HG03135 (cell line): Measurements from ENCODE around the gene ATP1A1.

Experiments
- ATAC-seq: cut with Tn5 transposase; IDR thresholded peaks from one replicate; pipeline ENCODE4 v1.9.1; 2021; ENCODE audit warnings: mild to moderate bottlenecking, moderate library complexity; ENCODE audit not compliant: unreplicated experiment

The ATP1A1 gene

DNA sequence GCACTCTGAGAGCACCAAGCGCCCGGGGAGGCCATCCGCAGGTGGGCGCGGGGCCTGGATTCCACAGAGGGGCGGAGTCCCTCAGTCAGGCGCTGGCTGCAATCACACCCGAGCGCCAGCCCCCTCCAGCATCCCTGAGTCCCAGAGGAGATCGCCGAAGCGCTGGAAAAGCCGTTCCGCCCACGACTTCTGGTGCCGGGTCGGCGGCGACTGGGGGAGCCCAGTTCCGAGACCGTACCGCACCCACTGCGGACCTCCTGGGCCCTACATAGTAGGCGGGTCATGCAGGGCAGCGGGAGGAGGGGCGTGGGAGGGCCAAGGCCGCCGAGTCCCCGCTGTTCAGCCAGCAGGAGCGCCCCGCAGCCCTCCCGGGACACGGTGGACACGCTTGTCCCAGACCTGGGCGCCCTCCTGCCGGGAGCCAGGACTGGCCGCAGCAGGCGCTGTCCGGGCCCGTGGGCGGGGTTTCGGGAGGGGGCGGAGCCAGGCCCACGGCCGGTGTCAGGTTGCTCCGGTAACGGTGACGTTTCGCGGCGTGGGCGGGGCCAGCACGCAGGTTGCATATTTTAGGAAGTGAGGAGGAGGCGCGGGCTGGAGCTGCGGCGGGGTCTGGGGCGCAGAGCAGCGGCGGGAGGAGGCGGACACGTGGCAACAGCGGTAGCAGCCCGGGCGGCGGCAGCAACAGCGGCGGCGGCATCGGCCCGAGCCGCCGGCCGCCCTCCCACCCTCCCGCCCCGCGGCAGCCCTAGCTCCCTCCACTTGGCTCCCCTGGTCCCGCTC, at the start of gene ATP1A1:
TSS of gene ATP1A1 (plus strand) at position 594 of the 780 bp plus-strand sequence. CDS start 268 bp downstream, outside the sequence.
- ATAC-seq, result peak; percentile 74

DNA sequence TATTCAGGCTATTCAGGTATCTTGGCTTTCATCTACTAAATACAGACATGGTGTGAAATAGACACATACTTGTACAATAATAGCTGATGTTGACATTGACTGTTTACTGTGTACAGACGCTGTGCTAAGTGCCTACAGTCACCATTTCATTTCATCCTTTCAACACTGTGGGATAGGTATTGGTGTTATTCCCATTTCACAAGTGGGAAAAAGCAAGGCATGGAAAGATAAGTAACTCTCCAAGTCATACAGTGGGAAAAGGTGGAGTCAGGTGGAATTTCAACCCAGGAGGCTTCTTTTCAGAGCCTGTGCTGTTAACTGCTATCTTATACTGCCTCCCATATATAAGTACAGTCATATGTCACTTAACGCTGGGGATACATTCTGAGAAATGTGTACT, 49.6 kb upstream of the ATP1A1 start:
- no peak for ATAC-seq

DNA sequence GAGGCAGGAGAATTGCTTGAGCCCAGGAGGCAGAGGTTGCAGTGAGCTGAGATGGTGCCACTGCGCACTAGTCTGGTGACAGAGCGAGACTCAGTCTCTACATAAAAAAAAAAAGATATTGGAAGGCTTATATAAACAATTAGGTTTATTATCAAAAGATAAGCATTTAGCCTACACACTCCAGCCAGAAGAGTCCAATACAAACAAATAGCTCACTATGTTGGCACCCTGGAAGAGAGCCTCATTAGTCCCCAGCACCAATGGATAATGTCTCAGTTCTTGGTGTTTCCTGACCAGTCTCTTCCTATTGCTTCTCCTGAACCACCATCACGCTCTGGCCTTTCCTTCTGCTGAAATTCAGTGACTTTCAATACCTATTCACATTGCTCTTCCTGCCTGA, 48.6 kb upstream of the ATP1A1 start:
- ATAC-seq, result no peak

DNA sequence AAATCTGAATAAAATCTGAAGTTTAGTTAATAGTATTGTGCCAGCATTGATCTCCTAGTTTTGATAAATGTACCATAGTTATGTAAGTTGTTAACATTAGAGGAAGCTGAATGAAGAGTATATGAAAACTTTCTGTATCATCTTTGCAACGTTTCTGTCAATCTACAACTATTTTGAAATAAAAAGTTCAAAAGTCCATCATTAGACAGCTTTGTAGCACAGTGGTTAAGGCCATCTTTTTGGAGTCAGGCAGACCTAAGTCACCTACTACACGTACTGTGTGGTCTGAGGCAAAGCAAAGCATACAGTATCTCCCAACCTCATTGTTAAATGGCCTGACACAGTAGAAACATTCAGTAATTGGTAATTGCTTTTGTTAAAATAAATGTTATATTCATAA, 47.9 kb upstream of the ATP1A1 start:
- no peak for ATAC-seq

DNA sequence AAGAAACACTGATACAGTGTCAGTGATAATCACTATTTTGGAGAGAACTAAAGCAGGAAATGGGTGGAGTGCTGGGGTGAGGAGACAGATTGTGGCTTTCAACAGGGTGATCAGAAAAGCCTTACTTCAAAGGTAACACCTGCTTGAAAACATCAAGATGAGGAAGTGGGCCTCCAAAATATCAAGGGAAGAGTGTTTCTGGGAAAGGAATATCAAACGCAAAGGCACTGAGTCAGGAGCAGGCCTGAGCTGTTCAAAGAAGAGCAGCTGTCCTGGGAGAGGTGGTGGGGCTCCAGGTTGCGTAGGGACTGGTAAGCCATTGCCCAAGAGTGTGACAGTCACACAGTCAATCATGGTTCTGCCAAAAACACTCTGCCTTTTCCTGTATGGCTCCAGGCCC, 47.1 kb upstream of the ATP1A1 start:
- ATAC-seq, result no peak

DNA sequence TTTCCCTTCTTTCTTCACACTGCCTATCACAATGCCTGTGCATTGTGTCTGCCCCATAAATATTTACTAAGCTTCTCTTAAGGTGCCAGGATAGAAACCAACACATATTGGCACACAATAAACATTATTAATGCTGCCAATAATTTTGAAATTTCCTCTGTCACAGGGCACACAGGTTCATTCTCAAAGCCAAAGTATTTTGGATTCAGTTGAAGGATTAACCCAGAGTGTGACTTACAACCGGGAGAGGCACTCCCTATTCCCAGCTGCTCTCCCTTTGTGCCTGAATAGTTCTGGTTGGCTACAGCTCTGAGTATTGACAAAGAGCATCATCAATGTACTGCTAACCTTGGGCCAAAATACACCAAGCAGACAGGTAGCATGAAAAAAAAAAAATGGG, 46.6 kb upstream of the ATP1A1 start:
- no peak for ATAC-seq

DNA sequence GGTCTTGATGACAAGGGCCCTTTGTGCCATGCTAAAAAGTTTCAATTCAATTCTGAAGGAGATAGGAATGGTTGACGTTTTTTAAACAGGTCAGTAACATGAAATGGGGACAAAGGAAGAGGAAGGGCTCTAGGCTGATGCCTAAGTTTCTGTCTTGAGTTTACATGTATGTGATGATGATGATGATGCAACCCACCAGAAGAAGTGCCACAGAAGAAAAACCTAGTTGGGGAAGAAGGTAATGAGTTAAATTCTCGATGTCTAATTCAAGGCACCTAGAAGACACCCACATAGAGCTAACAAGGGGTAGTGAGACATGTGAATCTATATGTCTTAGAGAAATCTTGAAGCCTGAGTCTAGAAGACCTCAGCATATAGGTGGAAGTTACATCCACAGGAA, 44.4 kb upstream of the ATP1A1 start:
- no peak for ATAC-seq

DNA sequence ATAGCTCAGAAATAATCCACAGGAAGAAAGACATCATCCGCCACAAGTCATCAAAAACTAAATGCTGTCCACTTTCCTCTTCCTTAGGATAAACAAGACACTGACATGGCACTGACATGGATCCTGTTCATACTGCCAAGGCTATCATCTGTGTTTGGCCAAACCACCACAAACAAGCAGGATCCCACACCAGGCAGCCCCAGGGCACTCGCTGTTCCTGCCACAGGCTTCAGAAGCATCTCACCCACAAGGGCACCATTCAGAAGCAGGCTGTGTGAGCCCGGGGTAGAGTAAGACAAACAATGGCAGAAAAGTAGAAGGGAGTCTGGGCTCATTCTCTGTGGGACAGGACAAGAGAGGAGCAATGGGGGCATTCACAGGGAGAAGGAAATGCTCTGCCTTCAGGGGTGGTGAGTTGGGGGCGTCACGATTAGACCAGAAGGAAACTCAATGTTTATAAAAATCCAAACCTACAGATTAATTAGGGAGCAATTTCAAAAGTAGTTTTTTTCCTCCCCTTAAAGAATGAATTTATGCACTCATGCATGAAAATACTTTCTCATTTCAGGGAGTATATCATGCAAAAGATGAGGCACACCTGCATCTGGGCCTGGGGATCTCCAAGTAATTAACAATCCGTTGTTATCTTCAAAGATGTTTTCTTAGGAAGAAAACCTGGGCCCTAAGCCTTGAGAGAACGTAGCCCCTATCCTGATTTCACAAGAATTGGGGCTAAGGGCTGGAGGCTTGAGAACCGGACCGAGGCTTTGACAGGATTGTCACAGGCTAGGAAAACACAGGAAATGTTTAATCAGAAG, 43.3 kb upstream of the ATP1A1 start:
- no peak for ATAC-seq

DNA sequence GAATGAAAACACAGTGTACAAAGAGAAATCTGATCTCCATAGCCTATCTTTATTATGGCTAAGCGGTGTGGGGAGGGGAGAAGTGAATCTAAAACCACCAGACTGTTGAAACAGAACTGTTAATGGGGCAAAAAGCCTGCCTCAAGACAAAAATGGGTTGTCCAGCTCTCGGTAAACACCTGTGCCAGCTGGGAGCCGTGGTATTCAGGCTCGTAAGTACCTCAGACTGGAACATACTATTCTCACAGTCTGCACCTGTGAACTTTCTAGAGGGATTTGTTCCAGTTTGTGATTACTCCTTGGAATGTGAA, 42.7 kb upstream of the ATP1A1 start:
- ATAC-seq, result no peak

DNA sequence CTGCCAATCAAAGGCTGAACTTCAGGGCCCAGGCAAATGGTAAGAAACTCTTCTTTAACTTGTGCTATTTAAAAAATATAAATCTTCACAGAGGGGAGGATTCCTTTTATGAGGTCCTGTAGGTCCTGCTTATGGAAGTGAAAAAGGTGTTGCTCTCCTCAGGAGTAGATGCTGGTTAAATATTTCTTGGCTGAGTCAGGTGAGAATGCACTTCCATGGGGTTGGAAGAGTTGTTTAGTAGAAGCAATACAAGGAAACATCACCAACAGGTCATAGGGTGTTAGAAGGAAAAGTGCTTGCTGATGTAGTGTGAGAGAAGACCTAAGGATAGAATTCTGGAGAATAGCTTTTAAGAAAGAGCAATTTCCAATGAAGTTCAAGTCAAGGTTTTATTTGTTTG, 42.2 kb upstream of the ATP1A1 start:
- no peak for ATAC-seq

DNA sequence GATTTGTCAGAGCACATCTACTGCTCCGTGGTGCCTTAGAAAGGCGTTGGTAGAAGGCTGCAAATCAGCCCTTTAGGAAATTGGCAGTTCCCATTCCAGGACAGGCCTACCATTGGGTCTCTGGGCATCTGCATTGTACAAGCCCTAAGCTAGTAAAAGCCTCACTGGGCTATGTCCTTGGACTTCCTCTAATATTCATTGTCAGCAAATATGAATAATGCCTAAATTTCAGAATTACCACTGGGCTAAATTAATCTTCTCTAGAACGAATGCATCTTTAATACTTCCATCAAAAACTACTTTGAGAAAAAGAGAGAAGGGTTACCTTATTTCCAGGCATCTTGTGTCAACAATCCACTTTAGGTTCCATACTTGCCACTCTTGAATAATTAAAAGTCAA, 41.5 kb upstream of the ATP1A1 start:
- no peak for ATAC-seq

DNA sequence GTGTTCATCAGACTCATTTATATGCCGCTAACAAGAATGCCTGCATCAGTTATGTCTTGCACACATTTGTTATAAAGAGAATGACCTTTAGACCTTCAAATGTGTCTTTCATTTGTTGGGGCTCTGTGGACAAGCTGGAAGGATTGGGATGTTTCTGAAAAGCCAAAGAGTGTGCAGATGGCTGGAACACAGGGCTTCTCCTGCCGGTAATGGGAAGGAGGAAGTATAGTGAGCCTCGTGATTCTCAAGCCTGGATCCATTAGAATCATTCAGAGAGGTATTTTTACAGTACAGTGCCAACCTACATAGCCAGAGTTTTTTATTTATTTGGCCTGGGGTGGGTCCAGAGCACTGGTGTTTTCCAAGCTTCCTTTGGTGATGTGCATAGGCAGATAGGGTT, 40.6 kb upstream of the ATP1A1 start:
- no peak for ATAC-seq

DNA sequence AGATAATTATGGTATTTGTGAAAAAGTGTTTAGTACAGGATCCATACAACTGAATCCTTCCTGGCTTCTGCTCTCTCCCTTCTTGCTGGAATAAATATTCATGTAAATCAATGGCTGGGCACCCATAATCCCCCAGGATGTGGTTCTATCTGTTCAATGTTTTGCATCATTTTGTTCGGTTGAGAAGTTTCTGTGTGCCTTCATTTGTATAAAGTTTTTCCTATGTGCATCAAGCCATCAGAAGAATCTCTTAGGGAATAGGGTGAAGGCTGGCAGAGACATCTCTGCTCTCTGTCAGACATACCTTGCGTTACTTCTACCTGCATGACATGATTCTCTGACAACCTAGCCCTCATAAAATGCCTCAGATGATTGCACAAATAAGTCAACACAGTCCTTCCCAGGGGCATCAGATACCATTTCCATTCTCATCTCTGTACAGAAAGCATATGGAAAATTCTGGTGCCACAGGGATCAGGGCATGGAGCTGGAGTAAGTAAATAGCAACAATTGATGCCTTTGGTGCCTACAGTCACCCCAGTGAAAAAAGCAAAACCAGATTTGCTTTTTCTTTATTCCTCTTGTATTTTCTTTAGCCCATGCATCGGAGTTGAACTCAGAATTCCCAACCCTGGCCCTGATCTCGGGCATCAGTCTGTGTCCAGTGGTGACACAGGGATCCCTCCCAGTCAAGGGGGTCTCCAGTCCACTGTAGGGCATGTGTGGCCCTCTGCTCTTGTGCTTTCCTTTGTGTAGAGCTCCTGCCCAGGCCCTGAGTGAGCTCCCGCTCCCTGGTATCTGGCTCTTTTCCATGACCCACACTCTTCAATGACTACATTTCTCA, 39.7 kb upstream of the ATP1A1 start:
- no peak for ATAC-seq

DNA sequence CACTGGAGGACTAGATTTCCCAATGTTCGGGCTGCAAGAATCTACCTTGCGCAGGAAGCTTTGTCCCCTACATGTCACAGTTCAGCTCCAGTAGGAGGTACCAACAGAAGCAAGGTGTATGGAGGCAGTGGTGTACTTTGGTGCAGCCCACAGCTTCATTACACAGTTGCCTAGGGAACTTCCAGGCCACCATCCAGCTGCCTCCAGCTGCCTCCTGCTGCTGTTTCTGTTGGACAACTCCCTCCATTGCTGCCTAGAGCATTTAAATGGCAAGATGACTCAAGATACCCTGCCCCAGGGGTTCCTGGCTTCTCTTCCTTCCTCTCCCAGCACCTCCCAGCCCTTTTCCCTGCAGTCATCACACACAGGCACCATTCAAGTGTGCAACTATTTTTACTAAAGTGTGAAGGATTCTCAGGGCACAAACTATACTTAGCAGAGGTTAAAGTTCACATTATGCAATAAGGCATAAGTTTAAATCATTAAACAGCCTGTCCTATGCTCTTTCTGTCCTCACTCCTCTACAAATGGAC, 39.0 kb upstream of the ATP1A1 start:
- no peak for ATAC-seq

DNA sequence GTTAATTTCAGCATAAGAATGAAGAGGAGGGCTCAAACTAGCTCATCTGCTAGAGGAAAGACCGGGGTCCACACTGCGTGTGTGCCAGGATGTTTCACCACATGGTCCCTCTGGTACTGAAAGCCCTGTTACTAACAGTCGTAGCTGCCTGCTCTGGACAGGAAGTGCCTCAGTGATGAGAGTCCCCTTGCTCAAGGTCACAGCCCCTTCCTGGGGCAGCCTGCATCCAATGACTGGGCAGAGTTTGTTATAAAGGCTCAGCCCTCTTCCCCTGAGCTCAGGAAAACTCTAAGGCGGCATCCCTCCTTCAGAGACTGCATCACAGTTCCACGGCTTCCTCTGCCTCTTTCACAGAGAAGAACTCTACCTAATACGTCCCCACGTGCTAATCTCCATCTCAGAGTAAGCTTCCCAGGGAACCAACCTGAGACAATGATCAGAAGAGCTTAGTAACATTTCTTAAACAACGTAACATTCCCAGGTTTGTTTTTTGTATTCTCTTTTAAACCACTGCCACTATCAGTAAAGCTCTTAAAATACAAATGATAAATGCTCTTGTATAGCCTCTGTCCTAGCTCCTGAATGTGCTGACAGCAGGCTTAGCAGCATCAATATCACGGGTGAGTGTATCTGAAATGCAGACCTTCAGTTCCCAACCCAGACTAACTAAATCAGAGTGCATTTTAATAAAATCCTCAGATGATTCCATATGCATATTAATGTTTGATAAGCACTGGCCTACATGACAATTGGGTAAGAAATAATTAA, 38.0 kb upstream of the ATP1A1 start:
- ATAC-seq, result no peak

DNA sequence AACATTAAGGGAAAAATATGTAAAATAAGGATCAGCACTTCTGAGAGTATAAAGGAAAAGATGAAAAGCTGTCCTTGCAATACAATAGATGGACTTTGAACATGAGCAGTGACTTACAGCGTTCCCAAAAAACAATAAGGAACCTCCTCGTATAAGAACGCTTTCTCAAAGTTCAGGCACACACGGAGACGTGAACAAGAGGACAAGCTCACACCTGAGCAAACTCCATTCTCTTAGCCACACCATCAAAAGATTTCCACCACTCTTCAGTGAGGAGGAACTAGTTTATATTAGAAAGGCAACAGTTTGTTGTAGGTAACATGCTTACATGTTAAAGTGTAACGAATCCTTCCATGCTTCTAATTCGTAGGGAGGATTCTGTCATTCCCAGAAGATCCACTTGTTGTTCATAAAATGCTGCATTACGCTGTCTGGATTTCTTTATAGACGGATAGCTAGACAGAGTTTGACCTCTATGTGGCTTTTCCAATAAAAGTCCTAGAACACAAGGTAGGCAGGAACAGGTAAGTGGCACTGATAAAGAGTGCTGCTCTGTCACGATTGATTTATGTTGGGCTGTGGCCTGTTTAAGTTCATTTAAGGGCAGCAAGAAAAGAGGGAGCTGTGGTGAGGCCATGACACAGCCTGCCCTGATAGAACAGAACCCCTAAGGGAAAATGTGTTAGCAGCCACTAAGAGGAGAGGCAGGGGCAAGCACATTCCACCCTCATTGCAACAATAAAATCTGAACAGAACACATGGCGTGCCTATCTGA, 37.0 kb upstream of the ATP1A1 start:
- no peak for ATAC-seq

DNA sequence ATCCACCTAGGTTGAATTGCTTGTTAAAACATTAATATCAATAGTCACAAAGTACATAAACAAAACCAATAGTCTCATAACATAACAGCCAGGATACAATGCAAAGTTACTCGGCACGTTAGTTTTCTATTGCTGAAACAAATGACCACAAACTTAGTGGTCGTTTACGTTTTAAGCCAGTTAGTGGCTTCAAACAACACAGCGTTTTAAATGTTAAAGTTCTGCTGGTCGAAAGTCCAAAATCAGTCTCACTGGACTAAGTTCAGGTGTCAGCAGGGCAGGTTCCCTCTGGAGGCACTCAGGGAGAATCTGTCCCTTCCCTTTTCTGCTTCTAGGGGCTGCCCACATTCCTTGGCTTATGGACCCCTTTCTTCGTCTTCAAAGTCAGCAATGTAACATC, 35.6 kb upstream of the ATP1A1 start:
- no peak for ATAC-seq

DNA sequence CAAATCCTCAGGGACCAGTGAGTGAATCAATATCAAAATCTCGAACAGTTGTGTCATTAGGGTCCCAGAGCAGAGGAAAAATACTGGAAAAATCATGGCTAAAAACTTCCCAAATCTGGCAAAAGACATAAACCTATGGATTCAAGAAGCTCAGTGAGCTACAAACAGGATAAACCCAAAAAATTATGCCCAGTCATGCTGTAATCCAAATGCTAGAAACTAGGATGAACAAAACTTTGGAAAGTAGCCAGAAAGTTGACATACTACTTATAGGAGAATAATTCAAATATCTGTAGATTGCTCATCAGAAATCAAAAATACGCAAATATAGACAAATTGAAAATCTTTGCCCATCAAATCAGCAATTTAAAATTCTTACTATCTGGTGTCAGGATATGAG, 34.6 kb upstream of the ATP1A1 start:
- ATAC-seq, result no peak

DNA sequence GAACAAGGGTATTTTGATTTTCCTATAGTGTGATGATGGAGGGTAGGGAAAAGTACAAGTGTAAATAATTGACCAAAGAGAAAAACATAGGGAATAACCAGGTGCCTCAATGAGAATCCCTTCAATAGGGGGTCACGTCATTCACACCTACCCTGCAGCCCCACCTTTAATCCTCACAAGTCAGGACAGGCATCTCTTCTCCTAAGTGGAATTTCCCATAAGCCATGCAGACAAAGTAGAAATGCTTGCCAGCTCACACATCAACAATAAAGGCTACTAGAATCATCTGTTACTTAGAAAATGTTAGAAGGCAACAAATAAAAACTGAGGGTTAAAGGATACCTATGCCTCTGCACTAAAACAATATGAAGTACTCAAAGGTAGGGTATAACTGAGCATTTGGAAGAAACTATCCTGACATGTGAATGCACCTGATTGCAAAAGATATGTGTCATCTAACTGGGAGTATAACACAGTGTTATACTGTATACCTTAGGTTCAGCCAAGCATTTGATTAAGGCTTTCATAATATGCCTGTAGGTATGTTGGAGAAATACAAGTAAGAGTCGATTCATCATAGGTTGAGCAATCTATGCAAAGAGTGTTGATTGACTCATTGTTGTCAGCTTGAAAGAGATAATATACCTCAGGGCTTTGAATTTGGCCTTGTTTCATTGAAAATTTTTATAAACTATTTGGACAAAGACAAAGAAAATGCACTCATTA, 32.4 kb upstream of the ATP1A1 start:
- ATAC-seq, result no peak
